ENCODE data around the gene DPYD. TPM values are rescaled to one million over a fixed set of nuclear protein-coding genes. Genes with fewer than 3 reads are reported as not detected.

Gene DPYD
- total RNA-seq, 2 experiments from 2014 or later: 7.5 to 7.9 TPM

GRCh38 chr1:97384294-97384968, 536.4 kb downstream of the DPYD start:
- H3K4me3 Mint-ChIP-seq: no peak overlapping the region

GRCh38 chr1:97383797-97384196, 537.0 kb downstream of the DPYD start:
- Mint-ChIP-seq H3K36me3 (peaks cover 3% of the 10 kb centered on the region), H3K9me3 (no peaks in the 10 kb centered on the region), H3K27ac (no peak overlapping the region), H3K27me3 (no peaks in the 10 kb centered on the region), H3K4me1 (no peaks in the 10 kb centered on the region), H3K4me3 (no peak overlapping the region)
- no peak for DNase-seq

More at GRCh38 chr1:97384294-97384968, 536.4 kb downstream of the DPYD start:
- Mint-ChIP-seq H3K9me3 (no peaks in the 10 kb centered on the region), H3K27ac (no peak overlapping the region), H3K4me1 (no peaks in the 10 kb centered on the region), H3K27me3 (no peaks in the 10 kb centered on the region), H3K36me3 (no peaks in the 10 kb centered on the region)
- DNase-seq: no peak

DNA sequence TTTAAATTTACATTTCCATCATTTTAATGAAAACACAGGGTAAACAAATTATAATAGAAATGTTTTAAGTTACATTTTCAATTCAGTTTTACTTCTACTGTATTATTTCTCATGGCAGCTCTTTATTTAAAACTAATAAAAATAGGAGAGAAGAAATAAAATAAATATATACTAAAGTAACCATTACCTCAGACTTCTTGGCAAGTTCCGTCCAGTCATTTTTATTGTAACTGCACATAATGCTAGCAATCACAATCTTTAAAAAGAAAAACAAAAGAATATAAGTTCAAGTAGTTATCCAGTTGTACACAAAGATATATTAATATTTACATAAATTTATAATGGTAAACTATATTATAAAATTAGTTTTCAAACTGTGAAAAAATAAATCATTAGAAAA, 538.6 kb downstream of the DPYD start:
- H3K4me3 Mint-ChIP-seq: no peak overlapping the region
- DNase-seq: no peak
- H3K27ac Mint-ChIP-seq: no peak overlapping the region
- H3K36me3 Mint-ChIP-seq: peaks cover 5% of the 10 kb centered on the region
- no peaks in the 10 kb centered on the region for H3K27me3 Mint-ChIP-seq
- H3K4me1 Mint-ChIP-seq: peaks cover 5% of the 10 kb centered on the region
- H3K9me3 Mint-ChIP-seq: no peaks in the 10 kb centered on the region

- Mint-ChIP-seq H3K27me3 (no peaks in the 10 kb centered on the region), H3K27ac (no peak overlapping the region), H3K4me1 (peaks cover 5% of the 10 kb centered on the region), H3K9me3 (no peaks in the 10 kb centered on the region), H3K36me3 (peaks cover 5% of the 10 kb centered on the region), H3K4me3 (no peak overlapping the region)
- DNase-seq: no peak
These were observed 541.3 kb downstream of the DPYD start for GRCh38 chr1:97379387-97380075.

DNA sequence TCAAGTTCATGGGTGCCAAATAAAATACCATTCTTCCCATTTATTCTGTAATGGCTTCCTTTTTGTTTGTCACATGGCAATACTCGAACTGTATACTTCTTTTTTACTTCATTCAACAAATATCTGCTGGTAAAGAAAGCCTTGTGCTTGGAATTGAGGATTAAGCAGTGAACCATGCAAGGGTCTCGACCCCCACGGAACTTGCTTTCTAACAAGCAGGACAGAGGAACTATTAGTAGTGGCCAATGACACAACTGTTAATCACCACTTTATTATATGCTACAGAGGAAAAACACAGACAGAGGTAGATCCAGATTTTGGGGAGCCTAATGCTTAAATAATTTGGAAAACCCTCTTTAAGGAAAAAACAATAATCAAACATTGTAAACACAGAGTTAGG, 542.2 kb downstream of the DPYD start:
- H3K4me3 Mint-ChIP-seq: no peak overlapping the region
- H3K27ac Mint-ChIP-seq: no peak overlapping the region
- H3K36me3 Mint-ChIP-seq: peaks cover 6% of the 10 kb centered on the region
- H3K4me1 Mint-ChIP-seq: peaks cover 5% of the 10 kb centered on the region
- H3K9me3 Mint-ChIP-seq: no peaks in the 10 kb centered on the region
- H3K27me3 Mint-ChIP-seq: no peaks in the 10 kb centered on the region
- DNase-seq: no peak

GRCh38 chr1:97377432-97378034, 543.3 kb downstream of the DPYD start:
- no peak overlapping the region for H3K4me3 Mint-ChIP-seq
- peaks cover 10% of the 10 kb centered on the region for H3K36me3 Mint-ChIP-seq
- no peaks in the 10 kb centered on the region for H3K27me3 Mint-ChIP-seq
- no peak for DNase-seq
- H3K9me3 Mint-ChIP-seq: no peaks in the 10 kb centered on the region
- H3K4me1 Mint-ChIP-seq: peaks cover 5% of the 10 kb centered on the region
- no peak overlapping the region for H3K27ac Mint-ChIP-seq

GRCh38 chr1:97373000-97373399, 547.8 kb downstream of the DPYD start:
- Mint-ChIP-seq H3K4me3 (no peak overlapping the region), H3K4me1 (peaks cover 5% of the 10 kb centered on the region), H3K27me3 (no peaks in the 10 kb centered on the region), H3K27ac (no peak overlapping the region), H3K36me3 (peaks cover 22% of the 10 kb centered on the region), H3K9me3 (no peaks in the 10 kb centered on the region)
- DNase-seq: no peak

DNA sequence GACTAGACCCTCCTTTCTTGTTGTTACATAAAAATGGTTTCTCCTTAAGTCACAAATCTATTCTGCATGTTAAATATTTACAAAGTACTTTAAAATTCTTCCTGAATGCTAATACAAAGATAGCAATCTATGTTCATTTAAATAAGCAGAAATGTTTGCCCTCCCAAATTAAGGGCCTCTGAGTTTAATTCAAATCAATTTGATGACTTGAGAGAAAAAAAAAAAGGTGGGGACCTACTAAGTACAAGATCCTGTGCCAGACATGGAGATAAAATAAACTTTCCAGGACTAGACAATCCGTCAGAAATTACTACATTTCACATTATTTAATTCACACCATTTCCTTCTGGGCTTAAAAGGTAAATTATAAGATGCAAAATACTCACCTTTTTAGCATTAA, 548.3 kb downstream of the DPYD start:
- Mint-ChIP-seq H3K4me1 (peaks cover 2% of the 10 kb centered on the region), H3K4me3 (no peak overlapping the region), H3K9me3 (no peaks in the 10 kb centered on the region), H3K27me3 (no peaks in the 10 kb centered on the region), H3K36me3 (peaks cover 20% of the 10 kb centered on the region), H3K27ac (no peak overlapping the region)
- no peak for DNase-seq

GRCh38 chr1:97368296-97368695, 552.5 kb downstream of the DPYD start:
- no peak for DNase-seq
- Mint-ChIP-seq H3K27ac (no peak overlapping the region), H3K36me3 (peaks cover 28% of the 10 kb centered on the region), H3K4me3 (no peak overlapping the region), H3K27me3 (no peaks in the 10 kb centered on the region), H3K9me3 (peaks cover 4% of the 10 kb centered on the region), H3K4me1 (no peaks in the 10 kb centered on the region)

GRCh38 chr1:97366984-97367383, 553.9 kb downstream of the DPYD start:
- Mint-ChIP-seq H3K4me3 (no peak overlapping the region), H3K27me3 (no peaks in the 10 kb centered on the region)
- DNase-seq: no peak

GRCh38 chr1:97365026-97365425, 555.8 kb downstream of the DPYD start:
- Mint-ChIP-seq H3K36me3 (peaks cover 31% of the 10 kb centered on the region), H3K4me3 (no peak overlapping the region), H3K27ac (no peak overlapping the region), H3K9me3 (peaks cover 8% of the 10 kb centered on the region), H3K4me1 (no peaks in the 10 kb centered on the region), H3K27me3 (no peaks in the 10 kb centered on the region)
- DNase-seq: no peak

More at GRCh38 chr1:97366984-97367383, 553.9 kb downstream of the DPYD start:
- H3K9me3 Mint-ChIP-seq: peaks cover 4% of the 10 kb centered on the region
- H3K4me1 Mint-ChIP-seq: no peaks in the 10 kb centered on the region
- H3K27ac Mint-ChIP-seq: no peak overlapping the region
- H3K36me3 Mint-ChIP-seq: peaks cover 24% of the 10 kb centered on the region

GRCh38 chr1:97364086-97364485, 556.7 kb downstream of the DPYD start:
- Mint-ChIP-seq H3K4me1 (no peaks in the 10 kb centered on the region), H3K9me3 (peaks cover 11% of the 10 kb centered on the region), H3K27ac (no peak overlapping the region), H3K36me3 (peaks cover 36% of the 10 kb centered on the region), H3K4me3 (no peak overlapping the region), H3K27me3 (no peaks in the 10 kb centered on the region)
- no peak for DNase-seq

DNA sequence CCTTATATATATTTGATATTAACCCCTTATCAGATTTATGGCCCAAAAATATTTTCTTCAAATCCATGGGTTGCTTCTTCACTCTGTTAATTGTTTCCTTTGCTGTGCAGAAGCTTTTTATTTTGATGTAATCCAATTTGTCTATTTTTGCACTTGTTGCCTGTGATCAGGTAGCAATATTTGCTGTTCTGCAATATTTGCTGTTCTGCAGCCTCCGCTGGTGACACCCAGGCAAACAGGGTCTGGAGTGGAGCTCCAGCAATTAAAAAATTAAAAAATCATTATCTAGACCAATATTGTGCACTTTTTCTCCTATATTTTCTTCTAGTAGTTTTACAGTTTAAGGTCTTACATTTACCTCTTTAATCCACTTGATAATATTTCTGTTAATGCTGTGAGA, 564.5 kb downstream of the DPYD start:
- peaks cover 6% of the 10 kb centered on the region for H3K9me3 Mint-ChIP-seq
- no peak overlapping the region for H3K27ac Mint-ChIP-seq
- no peak overlapping the region for H3K4me3 Mint-ChIP-seq
- peaks cover 42% of the 10 kb centered on the region for H3K36me3 Mint-ChIP-seq
- no peak for DNase-seq
- H3K4me1 Mint-ChIP-seq: no peaks in the 10 kb centered on the region
- no peaks in the 10 kb centered on the region for H3K27me3 Mint-ChIP-seq

DNA sequence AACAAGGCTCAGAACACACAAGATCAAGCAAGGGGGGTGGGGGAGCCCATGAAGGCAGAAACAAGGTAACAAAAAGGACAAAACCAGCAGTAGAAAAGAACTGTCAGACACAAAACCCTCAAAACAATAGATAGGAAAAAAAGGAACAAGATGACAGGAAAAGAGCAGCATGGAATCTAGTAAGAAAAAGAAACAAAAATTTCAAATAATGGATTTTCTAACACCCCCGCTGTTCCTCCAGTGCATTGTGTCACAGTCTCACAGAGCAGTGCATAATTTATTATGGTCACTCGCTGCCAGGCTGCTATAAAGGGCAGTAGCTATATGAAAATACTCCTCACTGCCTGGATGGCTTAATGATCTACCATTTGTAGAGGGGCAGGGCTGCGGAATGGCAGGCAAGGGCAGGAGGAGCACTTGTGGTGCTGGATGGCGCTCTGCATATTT, 567.9 kb downstream of the DPYD start:
- no peaks in the 10 kb centered on the region for H3K9me3 Mint-ChIP-seq
- no peak overlapping the region for H3K4me3 Mint-ChIP-seq
- DNase-seq: no peak
- H3K4me1 Mint-ChIP-seq: peaks cover 4% of the 10 kb centered on the region
- no peak overlapping the region for H3K27ac Mint-ChIP-seq
- H3K36me3 Mint-ChIP-seq: peaks cover 25% of the 10 kb centered on the region
- H3K27me3 Mint-ChIP-seq: no peaks in the 10 kb centered on the region

DNA sequence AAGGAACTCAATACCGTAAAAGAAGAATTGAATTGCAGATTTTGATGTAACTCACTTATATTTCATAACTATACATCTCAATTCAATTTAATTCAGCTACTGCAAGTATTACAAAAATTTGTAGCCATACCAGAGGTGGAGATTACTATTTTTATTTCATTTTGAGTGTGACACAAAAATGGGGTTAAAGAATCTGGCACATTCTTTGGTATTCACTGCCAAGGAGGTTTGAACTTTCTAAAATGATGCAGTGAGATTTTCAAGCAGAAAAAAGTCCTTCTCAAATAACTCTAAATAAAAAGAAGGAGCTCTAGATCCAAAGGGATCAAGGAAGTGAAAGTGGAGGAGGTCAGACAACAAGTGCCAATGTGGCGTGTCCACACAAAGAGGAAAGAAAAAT, 569.0 kb downstream of the DPYD start:
- Mint-ChIP-seq H3K4me1 (peaks cover 4% of the 10 kb centered on the region), H3K9me3 (no peaks in the 10 kb centered on the region), H3K27ac (no peak overlapping the region), H3K4me3 (no peak overlapping the region), H3K27me3 (no peaks in the 10 kb centered on the region), H3K36me3 (peaks cover 20% of the 10 kb centered on the region)
- DNase-seq: no peak
